ENCODE data around the gene EFCC1. TPM values are rescaled to one million over a fixed set of nuclear protein-coding genes. Genes with fewer than 3 reads are reported as not detected.

The EFCC1 gene
- total RNA-seq, 1 experiment from 2014 or later = not detected

GRCh38 chr3:129035360-129036221, 34.5 kb downstream of the EFCC1 start:
- Histone ChIP-seq H3K27me3 (ENCODE audit: low read length) (no peaks in the 10 kb centered on the region), H3K27ac (ENCODE audit: low read length) (no peak overlapping the region), H4K20me1 (ENCODE audit: insufficient read depth, low read depth, low read length) (no peaks in the 10 kb centered on the region), H3K9ac (ENCODE audit: low read length) (no peak overlapping the region), H3K79me2 (ENCODE audit: low read length) (no peaks in the 10 kb centered on the region), H3K4me1 (ENCODE audit: low read length) (no peaks in the 10 kb centered on the region), H2AFZ (ENCODE audit: low read length) (no peak overlapping the region), H3K4me3 (ENCODE audit: low read length) (no peak overlapping the region), H3K9me2 (replicated peaks; ENCODE audit: insufficient read depth, low read length) (no peaks in the 10 kb centered on the region), H3K9me3 (ENCODE audit: low read length) (no peaks in the 10 kb centered on the region), H3K36me3 (ENCODE audit: insufficient read depth, low read length) (no peaks in the 10 kb centered on the region), H3K4me2 (ENCODE audit: low read depth, low read length, poor library complexity, severe bottlenecking) (no peak overlapping the region)
- DNase-seq = no peak

GRCh38 chr3:129036222-129037092, 35.4 kb downstream of the EFCC1 start:
- H3K27ac ChIP-seq (ENCODE audit: low read length) = no peak overlapping the region
- no peak overlapping the region for H2AFZ ChIP-seq (ENCODE audit: low read length)
- H3K4me3 ChIP-seq (ENCODE audit: low read length) = no peak overlapping the region
- no peaks in the 10 kb centered on the region for H3K9me3 ChIP-seq (ENCODE audit: low read length)
- no peaks in the 10 kb centered on the region for H3K79me2 ChIP-seq (ENCODE audit: low read length)
- no peak for DNase-seq
- H3K9ac ChIP-seq (ENCODE audit: low read length) = no peak overlapping the region
- no peaks in the 10 kb centered on the region for H4K20me1 ChIP-seq (ENCODE audit: insufficient read depth, low read depth, low read length)
- no peaks in the 10 kb centered on the region for H3K9me2 ChIP-seq (replicated peaks; ENCODE audit: insufficient read depth, low read length)
- H3K4me2 ChIP-seq (ENCODE audit: low read depth, low read length, poor library complexity, severe bottlenecking) = no peak overlapping the region
- no peaks in the 10 kb centered on the region for H3K4me1 ChIP-seq (ENCODE audit: low read length)
- H3K27me3 ChIP-seq (ENCODE audit: low read length) = no peaks in the 10 kb centered on the region
- no peaks in the 10 kb centered on the region for H3K36me3 ChIP-seq (ENCODE audit: insufficient read depth, low read length)

- H3K79me2 ChIP-seq (ENCODE audit: low read length) = no peaks in the 10 kb centered on the region
- H3K36me3 ChIP-seq (ENCODE audit: insufficient read depth, low read length) = no peaks in the 10 kb centered on the region
- H4K20me1 ChIP-seq (ENCODE audit: insufficient read depth, low read depth, low read length) = no peaks in the 10 kb centered on the region
- no peak overlapping the region for H3K9ac ChIP-seq (ENCODE audit: low read length)
- no peak overlapping the region for H3K27ac ChIP-seq (ENCODE audit: low read length)
- no peak overlapping the region for H3K4me2 ChIP-seq (ENCODE audit: low read depth, low read length, poor library complexity, severe bottlenecking)
- no peak overlapping the region for H2AFZ ChIP-seq (ENCODE audit: low read length)
- H3K27me3 ChIP-seq (ENCODE audit: low read length) = no peaks in the 10 kb centered on the region
- H3K9me3 ChIP-seq (ENCODE audit: low read length) = no peaks in the 10 kb centered on the region
- H3K4me1 ChIP-seq (ENCODE audit: low read length) = no peaks in the 10 kb centered on the region
- no peak overlapping the region for H3K4me3 ChIP-seq (ENCODE audit: low read length)
- DNase-seq = no peak
- no peaks in the 10 kb centered on the region for H3K9me2 ChIP-seq (replicated peaks; ENCODE audit: insufficient read depth, low read length)
These were observed 36.0 kb downstream of the EFCC1 start for GRCh38 chr3:129037093-129037419.

GRCh38 chr3:129038121-129038855, 37.2 kb downstream of the EFCC1 start:
- DNase-seq = no peak
- Histone ChIP-seq H3K4me3 (ENCODE audit: low read length) (no peak overlapping the region), H2AFZ (ENCODE audit: low read length) (no peak overlapping the region), H3K4me2 (ENCODE audit: low read depth, low read length, poor library complexity, severe bottlenecking) (no peak overlapping the region), H3K9me3 (ENCODE audit: low read length) (no peaks in the 10 kb centered on the region), H3K4me1 (ENCODE audit: low read length) (no peaks in the 10 kb centered on the region), H3K36me3 (ENCODE audit: insufficient read depth, low read length) (no peaks in the 10 kb centered on the region), H3K27me3 (ENCODE audit: low read length) (no peaks in the 10 kb centered on the region), H3K9me2 (replicated peaks; ENCODE audit: insufficient read depth, low read length) (no peaks in the 10 kb centered on the region), H3K9ac (ENCODE audit: low read length) (no peak overlapping the region), H4K20me1 (ENCODE audit: insufficient read depth, low read depth, low read length) (no peaks in the 10 kb centered on the region), H3K79me2 (ENCODE audit: low read length) (no peaks in the 10 kb centered on the region), H3K27ac (ENCODE audit: low read length) (no peak overlapping the region)

GRCh38 chr3:129039271-129040038, 38.4 kb downstream of the EFCC1 start:
- Histone ChIP-seq H3K9me2 (replicated peaks; ENCODE audit: insufficient read depth, low read length) (no peaks in the 10 kb centered on the region), H2AFZ (ENCODE audit: low read length) (no peak overlapping the region), H3K9ac (ENCODE audit: low read length) (no peak overlapping the region), H3K4me1 (ENCODE audit: low read length) (no peaks in the 10 kb centered on the region), H3K79me2 (ENCODE audit: low read length) (no peaks in the 10 kb centered on the region), H3K4me2 (ENCODE audit: low read depth, low read length, poor library complexity, severe bottlenecking) (no peak overlapping the region), H3K27me3 (ENCODE audit: low read length) (no peaks in the 10 kb centered on the region), H4K20me1 (ENCODE audit: insufficient read depth, low read depth, low read length) (no peaks in the 10 kb centered on the region), H3K27ac (ENCODE audit: low read length) (no peak overlapping the region), H3K36me3 (ENCODE audit: insufficient read depth, low read length) (no peaks in the 10 kb centered on the region), H3K4me3 (ENCODE audit: low read length) (no peak overlapping the region), H3K9me3 (ENCODE audit: low read length) (no peaks in the 10 kb centered on the region)
- no peak for DNase-seq

GRCh38 chr3:129040039-129040336, 38.9 kb downstream of the EFCC1 start:
- no peaks in the 10 kb centered on the region for H3K9me3 ChIP-seq (ENCODE audit: low read length)
- H3K4me3 ChIP-seq (ENCODE audit: low read length) = no peak overlapping the region
- no peak overlapping the region for H3K4me2 ChIP-seq (ENCODE audit: low read depth, low read length, poor library complexity, severe bottlenecking)
- no peaks in the 10 kb centered on the region for H3K9me2 ChIP-seq (replicated peaks; ENCODE audit: insufficient read depth, low read length)
- no peaks in the 10 kb centered on the region for H3K27me3 ChIP-seq (ENCODE audit: low read length)
- no peaks in the 10 kb centered on the region for H3K79me2 ChIP-seq (ENCODE audit: low read length)
- H3K9ac ChIP-seq (ENCODE audit: low read length) = no peak overlapping the region
- no peak overlapping the region for H2AFZ ChIP-seq (ENCODE audit: low read length)
- DNase-seq = no peak
- H4K20me1 ChIP-seq (ENCODE audit: insufficient read depth, low read depth, low read length) = no peaks in the 10 kb centered on the region
- no peaks in the 10 kb centered on the region for H3K36me3 ChIP-seq (ENCODE audit: insufficient read depth, low read length)
- no peak overlapping the region for H3K27ac ChIP-seq (ENCODE audit: low read length)
- no peaks in the 10 kb centered on the region for H3K4me1 ChIP-seq (ENCODE audit: low read length)

- Histone ChIP-seq H3K4me2 (ENCODE audit: low read depth, low read length, poor library complexity, severe bottlenecking) (no peak overlapping the region), H3K4me3 (ENCODE audit: low read length) (no peak overlapping the region), H4K20me1 (ENCODE audit: insufficient read depth, low read depth, low read length) (no peaks in the 10 kb centered on the region), H3K4me1 (ENCODE audit: low read length) (no peaks in the 10 kb centered on the region), H2AFZ (ENCODE audit: low read length) (no peak overlapping the region), H3K27me3 (ENCODE audit: low read length) (no peaks in the 10 kb centered on the region), H3K9me2 (replicated peaks; ENCODE audit: insufficient read depth, low read length) (no peaks in the 10 kb centered on the region), H3K9ac (ENCODE audit: low read length) (no peak overlapping the region), H3K27ac (ENCODE audit: low read length) (no peak overlapping the region), H3K36me3 (ENCODE audit: insufficient read depth, low read length) (no peaks in the 10 kb centered on the region), H3K79me2 (ENCODE audit: low read length) (no peaks in the 10 kb centered on the region), H3K9me3 (ENCODE audit: low read length) (no peaks in the 10 kb centered on the region)
- no peak for DNase-seq
These were observed 39.6 kb downstream of the EFCC1 start for GRCh38 chr3:129040579-129041300.
